Parathyroid adenoma (tissue), 2 donors: Measurements from ENCODE around the gene S100A7.
A peak's percentile ranks its signal among the peaks of the same experiment; 100 is the strongest.
"Not testable (repeated sequence)": the region's sequence is repeated elsewhere in the genome, so short reads cannot be mapped to it uniquely, and the experiment has no call there.

ENCODE experiments used
- H2AFZ ChIP-seq: fragments of 300-600 bp; sonication (generic); one replicate; pipeline ENCODE4 v1.7.0; 2017; ENCODE audit warnings: antibody characterized with exemption, mild to moderate bottlenecking
- H3K27ac ChIP-seq: fragments of 300-600 bp; sonication (generic); one replicate; pipeline ENCODE4 v1.7.0; 2017
- H3K27me3 ChIP-seq: fragments of 300-600 bp; sonication (generic); one replicate; pipeline ENCODE4 v1.7.0; 2017; ENCODE audit warnings: low read length; ENCODE audit not compliant: control insufficient read depth, insufficient read depth
- H3K36me3 ChIP-seq: fragments of 300-600 bp; sonication (generic); one replicate; pipeline ENCODE4 v1.7.0; 2017; ENCODE audit warnings: low read length; ENCODE audit not compliant: control insufficient read depth, insufficient read depth
- H3K4me1 ChIP-seq: fragments of 300-600 bp; sonication (generic); one replicate; pipeline ENCODE4 v1.7.0; 2017; ENCODE audit warnings: control low read depth
- H3K4me2 ChIP-seq: fragments of 300-600 bp; sonication (generic); one replicate; pipeline ENCODE4 v1.7.0; 2017; ENCODE audit warnings: low read length
- H3K4me3 ChIP-seq: fragments of 300-600 bp; sonication (generic); one replicate; pipeline ENCODE4 v1.7.0; 2017; ENCODE audit warnings: low read depth, low read length
- H3K79me2 ChIP-seq: fragments of 300-600 bp; sonication (generic); one replicate; pipeline ENCODE4 v1.7.0; 2017; ENCODE audit warnings: control low read depth
- H3K9ac ChIP-seq: fragments of 300-600 bp; sonication (generic); one replicate; pipeline ENCODE4 v1.7.0; 2017; ENCODE audit warnings: mild to moderate bottlenecking
- H3K9me3 ChIP-seq: fragments of 300-600 bp; sonication (generic); one replicate; pipeline ENCODE4 v1.7.0; 2017; ENCODE audit warnings: low read length; ENCODE audit not compliant: control insufficient read depth
- CTCF ChIP-seq: fragments of 300-600 bp; sonication (generic); IDR thresholded peaks from one replicate; pipeline ENCODE4 v1.7.0; 2017; ENCODE audit warnings: antibody characterized with exemption, mild to moderate bottlenecking
- donor health status: primary hyperparathyroidism.

Gene S100A7

DNA sequence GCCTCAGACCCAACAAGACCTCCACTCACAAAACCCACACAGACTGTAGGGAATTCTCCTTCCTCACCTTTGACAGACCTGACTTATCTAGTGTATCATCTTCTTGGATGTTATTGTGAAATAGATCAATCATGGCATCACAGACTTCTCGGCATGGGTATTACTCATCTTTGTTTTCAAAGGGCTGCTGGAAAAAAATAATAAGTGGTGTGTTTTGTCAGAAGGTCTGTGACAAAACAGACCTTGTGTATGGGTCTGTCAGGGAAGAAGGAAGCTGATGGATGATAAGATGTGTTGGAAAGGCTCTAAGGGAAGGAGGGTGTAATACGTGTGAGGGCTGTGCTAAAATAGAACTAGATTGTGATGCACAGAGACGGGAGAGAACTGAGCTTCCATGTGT lies 13.9 kb upstream of the S100A7 start:
- Histone ChIP-seq H3K79me2 (no peaks in the 10 kb centered on the region), H3K9ac (no peak overlapping the region)

DNA sequence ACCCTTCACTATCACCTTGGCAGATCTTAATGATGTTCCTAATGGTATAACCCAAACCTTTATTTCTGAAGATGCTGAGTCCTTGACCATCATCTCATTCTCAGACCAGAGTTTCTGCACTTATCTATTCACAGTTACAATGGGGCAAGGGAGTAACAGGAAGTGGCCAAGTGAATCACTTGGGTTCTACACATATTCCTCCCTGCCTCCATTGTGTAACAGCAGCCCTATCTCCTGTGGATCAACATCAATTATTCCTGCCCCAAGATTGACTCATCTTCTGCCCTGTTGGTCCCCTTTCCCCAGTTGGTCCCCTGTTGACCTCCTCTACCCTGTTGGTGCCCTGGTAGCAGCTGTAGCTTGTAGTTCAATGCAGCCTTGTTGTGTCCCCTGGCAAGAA lies 10.3 kb upstream of the S100A7 start:
- Histone ChIP-seq H2AFZ (no peak overlapping the region), H3K9ac (no peak overlapping the region), H3K4me1 (no peaks in the 10 kb centered on the region), H3K79me2 (no peaks in the 10 kb centered on the region), H3K4me2 (no peak overlapping the region), H3K36me3 (no peaks in the 10 kb centered on the region), H3K27ac (no peak overlapping the region), H3K4me3 (no peak overlapping the region), H3K27me3 (no peaks in the 10 kb centered on the region), H3K9me3 (no peaks in the 10 kb centered on the region)
- TF ChIP-seq CTCF = no peak

More for the DNA sequence above, 13.9 kb upstream of the S100A7 start:
- H3K27me3 ChIP-seq = no peaks in the 10 kb centered on the region
- H3K27ac ChIP-seq = no peak overlapping the region
- H3K36me3 ChIP-seq = no peaks in the 10 kb centered on the region
- no peak for TF ChIP-seq CTCF
- H3K4me2 ChIP-seq = no peak overlapping the region
- H3K4me3 ChIP-seq = no peak overlapping the region
- H3K4me1 ChIP-seq = no peaks in the 10 kb centered on the region
- no peaks in the 10 kb centered on the region for H3K9me3 ChIP-seq
- H2AFZ ChIP-seq = no peak overlapping the region

GRCh38 chr1:153466908-153467307 lies 6.5 kb upstream of the S100A7 start:
- Histone ChIP-seq H3K27ac (no peak overlapping the region), H3K4me2 (no peak overlapping the region), H3K4me1 (no peaks in the 10 kb centered on the region), H3K27me3 (no peaks in the 10 kb centered on the region), H3K9ac (no peak overlapping the region), H3K79me2 (no peaks in the 10 kb centered on the region), H3K9me3 (no peaks in the 10 kb centered on the region), H3K4me3 (no peak overlapping the region), H3K36me3 (no peaks in the 10 kb centered on the region), H2AFZ (no peak overlapping the region)
- TF ChIP-seq CTCF = no peak

- Histone ChIP-seq H3K27ac (no peak overlapping the region), H3K4me3 (no peak overlapping the region), H3K79me2 (no peaks in the 10 kb centered on the region), H3K27me3 (no peaks in the 10 kb centered on the region), H3K36me3 (no peaks in the 10 kb centered on the region), H3K9ac (no peak overlapping the region), H2AFZ (no peak overlapping the region), H3K4me1 (no peaks in the 10 kb centered on the region), H3K9me3 (no peaks in the 10 kb centered on the region), H3K4me2 (no peak overlapping the region)
- TF ChIP-seq CTCF = peak; percentile 31
These were observed 5.6 kb upstream of the S100A7 start for GRCh38 chr1:153465811-153466636.

GRCh38 chr1:153462741-153463140 lies 2.3 kb upstream of the S100A7 start:
- H3K9ac ChIP-seq, H2AFZ ChIP-seq, H3K4me3 ChIP-seq, H3K79me2 ChIP-seq, H3K9me3 ChIP-seq, H3K4me1 ChIP-seq, H3K27ac ChIP-seq, H3K36me3 ChIP-seq, H3K4me2 ChIP-seq, H3K27me3 ChIP-seq: not testable (repeated sequence)
